DMS79 treated with DMSO at 0.1 percent for 48 hours (cell line): ENCODE results near the gene CPNE4.

Source experiments
- DNase-seq: peaks from one replicate; lab custom pipeline; 2025; lab: John Stamatoyannopoulos, UW

Gene CPNE4

DNA sequence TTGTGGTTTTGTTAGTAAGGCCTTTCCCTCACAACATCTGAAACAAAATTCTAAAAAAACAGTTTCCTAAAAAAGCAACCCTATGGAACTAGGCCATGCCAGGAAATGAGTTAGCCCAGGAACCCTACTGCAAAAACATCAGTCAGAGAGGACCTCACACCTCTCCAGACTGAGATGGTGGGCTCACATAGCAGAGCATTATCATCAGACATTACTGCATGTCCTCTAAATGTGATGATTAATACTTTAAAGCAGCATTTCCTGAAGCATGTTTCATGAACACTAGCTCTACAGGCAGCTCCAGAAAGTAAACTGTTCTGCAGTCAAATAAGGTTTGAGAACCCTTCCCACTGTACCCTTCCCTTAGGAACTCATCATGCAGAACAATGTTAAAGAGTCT is 299.7 kb downstream of the CPNE4 start:
- peak; percentile 72 for DNase-seq

DNA sequence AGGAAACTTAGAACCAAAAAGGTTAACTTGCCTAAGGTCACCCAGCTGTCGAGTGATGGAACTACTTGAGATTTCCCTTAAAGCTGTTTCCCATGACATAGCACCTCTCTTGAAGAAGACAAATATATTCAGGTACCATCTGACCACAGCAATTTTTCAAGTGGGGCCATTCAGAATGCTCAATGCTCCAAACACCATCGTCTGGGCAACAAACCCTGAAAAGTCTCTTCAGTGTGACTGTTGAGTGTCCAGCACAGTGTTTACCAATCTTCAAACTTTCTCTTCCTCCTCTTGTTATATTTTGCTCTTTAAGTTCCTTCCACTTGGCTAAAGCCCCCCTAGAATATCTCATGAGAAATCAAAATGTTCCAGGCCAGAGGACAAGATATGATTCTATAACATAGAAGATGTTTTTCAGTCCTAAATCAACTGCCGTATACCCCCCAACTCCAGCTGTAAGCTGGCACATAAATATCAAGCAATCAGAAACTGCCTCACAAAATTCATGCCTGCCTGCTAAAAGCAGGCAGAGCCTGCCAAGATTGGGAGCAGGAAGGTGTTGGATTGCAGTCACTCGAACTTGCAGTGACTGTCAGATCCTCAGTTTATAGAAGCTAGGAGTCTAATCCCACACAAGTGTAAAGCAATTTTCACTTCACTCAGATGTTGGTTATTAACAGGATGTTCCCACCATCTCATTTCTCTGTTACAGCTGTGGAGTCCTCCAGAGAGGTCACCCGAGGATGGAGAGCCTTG is 301.6 kb downstream of the CPNE4 start:
- peak; percentile 93 for DNase-seq

DNA sequence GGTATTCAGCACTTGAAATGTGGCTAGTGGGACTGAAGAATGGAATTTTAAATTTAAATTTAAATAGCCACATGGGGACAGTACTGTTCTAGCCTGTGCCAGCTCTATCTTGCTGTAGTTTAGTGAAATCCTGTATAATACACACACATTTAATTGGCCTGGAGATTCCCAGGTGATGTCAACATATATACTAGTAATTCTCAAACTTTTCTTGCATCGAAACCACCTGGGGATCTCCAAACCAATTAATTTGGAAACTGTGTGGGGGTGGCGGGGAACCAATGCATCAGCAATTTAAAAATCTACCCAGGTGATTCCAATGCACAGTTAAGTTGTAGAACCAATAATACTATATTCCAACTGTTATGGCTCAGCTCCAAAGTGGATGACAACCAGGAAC is 303.1 kb downstream of the CPNE4 start:
- DNase-seq: no peak

DNA sequence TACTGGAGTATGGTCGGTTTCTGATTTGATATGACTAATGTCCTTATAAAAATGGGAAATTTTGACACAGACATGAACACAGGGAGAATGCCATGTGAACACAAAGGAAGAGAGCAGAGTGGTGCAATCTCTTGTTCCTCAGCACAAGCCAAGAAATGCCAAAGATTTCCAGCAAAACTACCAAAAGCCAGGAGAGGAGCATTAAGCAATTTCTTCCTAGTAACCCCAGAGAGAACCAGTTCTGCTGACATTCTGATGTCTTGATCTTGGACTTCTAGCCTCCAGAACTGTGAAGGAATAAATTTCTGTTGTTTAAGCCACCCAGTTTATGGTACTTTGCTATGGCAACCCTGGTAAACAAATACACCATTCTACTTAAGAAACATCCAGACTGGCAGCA is 304.2 kb downstream of the CPNE4 start:
- no peak for DNase-seq

DNA sequence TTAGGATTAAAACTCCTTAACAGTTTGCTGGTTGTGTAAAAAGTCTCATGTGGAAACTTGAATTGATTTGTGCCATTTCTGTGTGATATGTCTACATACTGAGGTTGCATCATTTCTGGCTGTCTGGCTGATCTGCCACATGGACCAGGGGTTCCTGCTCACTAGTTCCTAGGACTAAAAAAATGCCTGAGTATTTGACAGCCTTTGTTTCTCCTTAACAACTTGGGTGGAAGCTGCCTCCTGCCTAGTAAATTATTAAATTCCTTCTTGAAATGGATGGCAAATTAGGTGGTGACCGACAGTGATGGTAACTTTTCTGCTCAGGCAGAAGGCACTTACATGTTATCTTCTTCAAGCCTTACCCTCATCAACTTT is 305.2 kb downstream of the CPNE4 start:
- no peak for DNase-seq

- DNase-seq: no peak
These were observed 305.7 kb downstream of the CPNE4 start for GRCh38 chr3:131728898-131729642.

DNA sequence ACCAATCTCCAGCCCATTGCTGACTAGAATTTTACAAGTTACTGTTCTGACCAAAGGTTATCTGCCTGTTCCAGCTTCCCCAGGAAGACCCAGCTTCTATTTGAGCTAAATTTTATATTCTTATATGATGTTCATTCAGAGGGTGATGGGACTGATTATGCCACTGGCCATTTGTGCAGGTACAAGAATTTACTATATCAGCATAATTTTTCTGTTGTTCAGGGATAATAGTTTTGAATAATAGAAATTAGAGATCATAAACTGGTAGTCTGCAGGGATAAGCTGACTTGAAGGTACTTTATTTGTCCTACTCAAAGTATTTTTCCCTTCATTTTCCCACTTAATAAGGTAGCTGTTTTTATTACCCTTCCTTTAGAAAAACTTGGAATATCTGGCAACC is 309.4 kb downstream of the CPNE4 start:
- DNase-seq: no peak

GRCh38 chr3:131723343-131723742 is 311.5 kb downstream of the CPNE4 start:
- no peak for DNase-seq

- no peak for DNase-seq
These were observed 317.3 kb downstream of the CPNE4 start for GRCh38 chr3:131717493-131717892.

GRCh38 chr3:131716943-131717342 is 317.9 kb downstream of the CPNE4 start:
- DNase-seq: no peak

GRCh38 chr3:131716007-131716406 is 318.8 kb downstream of the CPNE4 start:
- no peak for DNase-seq

DNA sequence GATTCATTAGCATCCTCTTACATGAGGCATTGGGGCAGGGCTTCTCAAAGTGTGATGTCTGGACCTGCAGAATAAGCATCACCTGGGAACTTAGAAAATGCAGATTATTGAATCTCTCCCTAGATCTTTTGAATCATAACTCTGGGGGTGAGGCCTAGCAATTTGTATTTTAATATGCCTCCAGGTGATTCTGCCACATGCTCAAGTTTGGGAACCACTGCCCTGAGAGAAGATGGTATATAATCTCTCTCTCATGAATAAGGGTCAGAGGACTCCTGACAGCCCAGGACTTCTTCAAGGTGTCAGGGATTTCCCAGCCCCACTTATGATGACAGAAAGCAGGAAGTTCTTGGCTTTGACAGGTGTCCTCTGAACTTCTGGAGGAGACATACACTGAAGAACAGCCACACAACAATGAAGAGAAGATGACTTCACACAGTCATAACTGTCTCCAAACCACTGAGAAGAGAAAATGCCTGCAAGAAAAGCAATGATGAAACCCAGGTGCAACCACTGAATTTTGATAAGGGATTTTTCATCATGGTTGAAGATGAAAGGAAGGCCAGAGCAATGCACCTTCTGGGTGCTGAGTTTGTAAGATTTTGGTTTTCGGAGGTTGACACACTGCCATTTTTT is 320.1 kb downstream of the CPNE4 start:
- DNase-seq: no peak

DNA sequence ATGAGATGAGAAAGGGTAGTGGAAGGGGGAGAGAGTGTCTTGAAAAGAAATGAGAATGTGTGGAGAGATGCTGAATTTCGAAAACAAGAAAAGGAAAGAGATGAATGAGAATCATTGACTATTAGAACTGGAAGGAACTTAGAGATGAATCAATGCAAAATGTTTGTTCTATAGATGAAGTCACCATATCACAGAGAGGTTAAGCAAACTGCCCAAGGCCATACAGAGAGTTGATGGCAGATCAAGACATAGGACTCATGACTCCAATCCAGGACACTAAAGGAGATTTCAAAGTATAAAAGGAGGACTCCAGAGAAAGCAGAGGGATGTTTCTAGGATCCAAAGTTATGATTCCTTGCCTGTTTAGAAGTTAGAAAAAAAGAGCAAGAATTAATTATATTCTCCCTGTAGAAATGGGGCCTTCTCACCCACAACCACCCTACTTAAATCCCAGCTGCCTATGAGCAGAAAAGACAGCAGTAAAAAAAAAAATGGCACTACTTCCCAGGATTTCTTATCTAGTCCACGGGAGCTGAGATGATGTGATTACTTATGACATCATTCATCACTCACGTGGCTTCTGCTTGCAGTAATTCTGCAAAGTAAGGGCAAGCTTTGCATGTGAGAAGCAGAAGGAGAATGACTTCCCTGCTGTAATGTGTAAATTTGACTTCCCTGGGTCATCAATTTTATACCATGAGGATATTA is 321.2 kb downstream of the CPNE4 start:
- no peak for DNase-seq

DNA sequence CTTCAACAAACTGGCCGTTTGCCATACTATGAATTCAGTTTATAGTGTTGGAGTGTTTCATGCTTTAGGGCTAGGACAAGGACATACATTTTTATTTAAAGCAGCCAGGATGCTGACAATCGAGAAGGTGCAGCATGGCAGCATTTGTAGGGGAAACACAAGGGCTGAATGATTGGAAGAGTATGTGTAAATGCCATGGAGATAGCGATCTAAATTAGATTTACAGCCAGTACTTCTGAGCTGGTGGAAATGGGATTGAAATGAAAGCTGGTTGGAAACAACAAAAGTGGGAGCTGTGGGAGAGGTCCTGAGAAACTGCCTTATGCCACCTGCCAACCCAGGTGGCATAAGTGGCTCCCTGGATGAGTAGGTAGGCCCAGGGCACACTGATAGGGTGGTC is 322.2 kb downstream of the CPNE4 start:
- no peak for DNase-seq

GRCh38 chr3:131711114-131711768 is 323.6 kb downstream of the CPNE4 start:
- DNase-seq: no peak

GRCh38 chr3:131708241-131708640 is 326.6 kb downstream of the CPNE4 start:
- DNase-seq: no peak

GRCh38 chr3:131705558-131706051 is 329.2 kb downstream of the CPNE4 start:
- no peak for DNase-seq

- DNase-seq: no peak
These were observed 329.7 kb downstream of the CPNE4 start for GRCh38 chr3:131705099-131705498.

- no peak for DNase-seq
These were observed 330.7 kb downstream of the CPNE4 start for GRCh38 chr3:131704098-131704497.

GRCh38 chr3:131702146-131702545 is 332.7 kb downstream of the CPNE4 start:
- no peak for DNase-seq

DNA sequence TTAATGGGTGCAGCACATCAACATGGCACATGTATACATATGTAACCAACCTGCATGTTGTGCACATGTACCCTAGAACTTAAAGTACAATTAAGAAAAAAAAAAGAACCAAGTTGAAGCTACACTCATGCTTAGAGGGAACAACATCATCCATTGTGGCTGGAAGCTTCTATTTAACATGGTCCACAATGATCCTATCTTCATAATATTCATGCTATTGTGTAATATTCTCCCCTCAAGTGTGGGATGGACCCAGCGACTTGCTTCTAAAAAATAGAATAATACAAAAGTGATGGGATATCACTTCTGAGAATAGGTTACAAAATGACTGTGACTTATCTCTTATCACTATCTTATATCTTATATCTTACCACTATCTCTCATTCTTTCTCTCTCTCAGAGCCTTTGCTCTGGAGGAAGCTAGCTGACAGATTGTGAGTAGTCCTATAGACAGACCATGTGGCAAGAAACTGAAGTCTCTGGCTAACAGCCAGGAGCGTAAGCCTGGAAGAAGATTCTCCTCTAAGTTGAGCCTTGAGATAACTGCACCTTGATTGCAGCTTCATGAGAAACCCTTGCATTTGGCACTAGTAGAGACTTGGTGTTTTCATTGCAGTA is 333.6 kb downstream of the CPNE4 start:
- no peak for DNase-seq
